Neuronal stem cell (in vitro differentiated cells): ENCODE results near the gene VSTM4.

Source experiments
- DNase-seq: peaks from one replicate; pipeline ENCODE4 v3.0.0-alpha.2; 2013; ENCODE audit warnings: low spot score
- H2AFZ ChIP-seq: one replicate; pipeline ENCODE4 v1.6.1; 2013; ENCODE audit warnings: mild to moderate bottlenecking, low read length, inconsistent platforms
- H2AK5ac ChIP-seq: 2 replicates; pipeline ENCODE4 v1.6.1; 2013; ENCODE audit warnings: low read depth, mild to moderate bottlenecking, inconsistent platforms, low read length, moderate library complexity, mixed read lengths
- H2BK120ac ChIP-seq: 2 replicates; pipeline ENCODE4 v1.6.1; 2013; ENCODE audit warnings: low read depth, mild to moderate bottlenecking, inconsistent platforms, low read length, moderate library complexity, mixed read lengths
- H2BK12ac ChIP-seq: one replicate; pipeline ENCODE4 v1.6.1; 2013; ENCODE audit warnings: low read length, inconsistent platforms
- H2BK15ac ChIP-seq: 2 replicates; pipeline ENCODE4 v1.6.1; 2013; ENCODE audit warnings: mild to moderate bottlenecking, low read length, inconsistent platforms, mixed read lengths
- H2BK5ac ChIP-seq: one replicate; pipeline ENCODE4 v1.6.1; 2013; ENCODE audit warnings: inconsistent platforms, mild to moderate bottlenecking, low read length, moderate library complexity
- H3K14ac ChIP-seq: one replicate; pipeline ENCODE4 v1.6.1; 2013; ENCODE audit warnings: low read length, inconsistent platforms
- H3K18ac ChIP-seq: 2 replicates; pipeline ENCODE4 v1.6.1; 2013; ENCODE audit warnings: low read length, inconsistent platforms
- H3K23ac ChIP-seq: 2 replicates; pipeline ENCODE4 v1.6.1; 2013; ENCODE audit warnings: low read depth, mild to moderate bottlenecking, mixed read lengths, low read length, inconsistent platforms; ENCODE audit not compliant: poor library complexity
- H3K27ac ChIP-seq: replicated peaks from 3 replicates; pipeline ENCODE4 v1.5.1; 2013; ENCODE audit warnings: low read length, inconsistent platforms
- H3K27me3 ChIP-seq, 3 experiments: 2 replicates each; pipeline ENCODE4 v1.6.1; 2013; ENCODE audit warnings: low read length in 3 of 3, mild to moderate bottlenecking in 2 of 3, inconsistent platforms in 1 of 3, low read depth in 1 of 3, mixed read lengths in 1 of 3, moderate library complexity in 1 of 3; ENCODE audit not compliant: control insufficient read depth in 3 of 3, insufficient read depth in 3 of 3
- H3K36me3 ChIP-seq, 2 donors: replicated peaks in 1 of 2; 2 replicates each; pipeline ENCODE4 v1.6.1; 2013; ENCODE audit warnings: low read length in 2 of 2; ENCODE audit not compliant: control insufficient read depth in 2 of 2, insufficient read depth in 2 of 2
- H3K4ac ChIP-seq: 2 replicates; pipeline ENCODE4 v1.6.1; 2013; ENCODE audit warnings: inconsistent platforms, mild to moderate bottlenecking, low read length, moderate library complexity
- H3K4me1 ChIP-seq, 2 donors: 1 replicate in 1 of 2; 2 replicates in 1 of 2; pipeline ENCODE4 v1.6.1; 2013; ENCODE audit warnings: low read length in 2 of 2, low read depth in 1 of 2; ENCODE audit not compliant: control insufficient read depth in 2 of 2, insufficient read depth in 1 of 2
- H3K4me2 ChIP-seq: one replicate; pipeline ENCODE4 v1.6.1; 2013; ENCODE audit warnings: mild to moderate bottlenecking, low read length, inconsistent platforms; ENCODE audit not compliant: insufficient read depth, poor library complexity, severe bottlenecking
- H3K4me3 ChIP-seq, 2 donors: 2 replicates each; pipeline ENCODE4 v1.5.1; 2013; ENCODE audit warnings: low read length in 2 of 2, mild to moderate bottlenecking in 2 of 2, inconsistent platforms in 1 of 2, moderate library complexity in 1 of 2
- H3K79me1 ChIP-seq: one replicate; pipeline ENCODE4 v1.6.1; 2013; ENCODE audit warnings: low read depth, mild to moderate bottlenecking, inconsistent platforms, low read length, moderate library complexity
- H3K9ac ChIP-seq: one replicate; pipeline ENCODE4 v1.6.1; 2013; ENCODE audit warnings: mild to moderate bottlenecking, low read depth, low read length, inconsistent platforms; ENCODE audit not compliant: poor library complexity
- H3K9me3 ChIP-seq, 2 donors: replicated peaks in 1 of 2; 2 replicates each; pipeline versions ENCODE3 to v1.6.1; 2013; ENCODE audit warnings: low read length in 2 of 2, mild to moderate bottlenecking in 2 of 2, inconsistent platforms in 1 of 2, low read depth in 1 of 2, mixed read lengths in 1 of 2, moderate library complexity in 1 of 2; ENCODE audit not compliant: control insufficient read depth in 2 of 2, insufficient read depth in 1 of 2
- H4K8ac ChIP-seq: one replicate; pipeline ENCODE4 v1.6.1; 2013; ENCODE audit warnings: low read depth, mild to moderate bottlenecking, inconsistent platforms, low read length, moderate library complexity
- H4K91ac ChIP-seq: one replicate; pipeline ENCODE4 v1.6.1; 2013; ENCODE audit warnings: low read length, low read depth, mild to moderate bottlenecking, inconsistent platforms; ENCODE audit not compliant: poor library complexity
- WGBS, 2 donors: extraction: QIAGEN DNeasy Blood & Tissue Kit; methylation state at CpG; one replicate each; pipeline ENCODE4 v1.1.7; 2013; ENCODE audit warnings: missing lambda C conversion rate in 2 of 2, mixed read lengths in 1 of 2; ENCODE audit not compliant: insufficient read length in 2 of 2, insufficient replicate concordance in 1 of 2; ENCODE audit errors: extremely low coverage in 2 of 2; 5-methylcytosine and 5-hydroxymethylcytosine counted together

Gene VSTM4

GRCh38 chr10:49023752-49024151 is 91.6 kb downstream of the VSTM4 start:
- no peak overlapping the region for H3K23ac ChIP-seq
- H3K4me1 ChIP-seq: no peaks in the 10 kb centered on the region
- H2BK15ac ChIP-seq: no peak overlapping the region
- H2AFZ ChIP-seq: no peak overlapping the region
- H3K14ac ChIP-seq: no peak overlapping the region
- no peaks in the 10 kb centered on the region for H3K9me3 ChIP-seq
- DNase-seq: no peak
- H3K4ac ChIP-seq: no peak overlapping the region
- no peak overlapping the region for H3K27ac ChIP-seq
- no peak overlapping the region for H2BK12ac ChIP-seq
- WGBS, 2 donors: no CpG with 5 or more reads among the region's 5 CpGs
- no peaks in the 10 kb centered on the region for H3K36me3 ChIP-seq
- no peak overlapping the region for H2BK5ac ChIP-seq
- no peak overlapping the region for H2AK5ac ChIP-seq
- no peak overlapping the region for H4K8ac ChIP-seq
- H3K18ac ChIP-seq: no peak overlapping the region
- H4K91ac ChIP-seq: no peak overlapping the region
- H3K79me1 ChIP-seq: no peaks in the 10 kb centered on the region
- H3K4me3 ChIP-seq: no peak overlapping the region
- no peak overlapping the region for H3K4me2 ChIP-seq
- no peak overlapping the region for H3K9ac ChIP-seq
- no peaks in the 10 kb centered on the region for H3K27me3 ChIP-seq
- H2BK120ac ChIP-seq: no peak overlapping the region

- Histone ChIP-seq H3K9ac (no peak overlapping the region), H2AFZ (no peak overlapping the region), H3K14ac (no peak overlapping the region), H3K4ac (no peak overlapping the region), H3K36me3 (no peaks in the 10 kb centered on the region), H2BK15ac (no peak overlapping the region), H2BK12ac (no peak overlapping the region), H3K23ac (no peak overlapping the region), H2BK120ac (no peak overlapping the region), H2BK5ac (no peak overlapping the region), H2AK5ac (no peak overlapping the region), H3K18ac (no peak overlapping the region), H3K27me3 (no peaks in the 10 kb centered on the region), H3K4me3 (no peak overlapping the region), H3K4me1 (no peaks in the 10 kb centered on the region), H4K91ac (no peak overlapping the region), H3K4me2 (no peak overlapping the region), H3K27ac (no peak overlapping the region), H3K79me1 (no peaks in the 10 kb centered on the region), H4K8ac (no peak overlapping the region), H3K9me3 (no peaks in the 10 kb centered on the region)
- no CpG with 5 or more reads among the region's 2 CpGs for WGBS, 2 donors
- no peak for DNase-seq
These were observed 92.3 kb downstream of the VSTM4 start for GRCh38 chr10:49023071-49023470.

DNA sequence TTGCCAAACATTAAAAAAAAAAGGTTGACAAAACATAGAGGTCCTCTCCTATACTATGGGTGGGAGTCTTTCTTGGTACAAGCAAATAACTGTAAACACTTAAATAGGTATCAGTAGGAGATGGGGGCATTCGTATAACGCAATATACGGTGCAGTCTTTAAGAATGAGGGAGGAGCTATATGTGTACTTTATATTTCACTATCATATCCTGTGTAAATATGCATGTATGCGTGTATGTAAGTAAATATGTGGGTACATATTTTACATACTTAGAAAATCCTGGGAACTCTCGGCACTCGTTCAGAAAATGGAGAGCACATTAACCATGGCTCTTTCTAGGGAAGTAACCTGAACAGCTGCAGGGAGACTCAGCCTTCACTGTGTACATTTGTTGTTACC is 93.6 kb downstream of the VSTM4 start:
- Histone ChIP-seq H4K91ac (no peak overlapping the region), H3K4me1 (no peaks in the 10 kb centered on the region), H3K18ac (no peak overlapping the region), H3K36me3 (no peaks in the 10 kb centered on the region), H3K9me3 (no peaks in the 10 kb centered on the region), H4K8ac (no peak overlapping the region), H3K4me2 (no peak overlapping the region), H3K27me3 (no peaks in the 10 kb centered on the region), H3K4me3 (no peak overlapping the region), H2AK5ac (no peak overlapping the region), H3K14ac (no peak overlapping the region), H3K79me1 (no peaks in the 10 kb centered on the region), H2BK15ac (no peak overlapping the region), H3K23ac (no peak overlapping the region), H3K9ac (no peak overlapping the region), H3K4ac (no peak overlapping the region), H2BK12ac (no peak overlapping the region), H3K27ac (no peak overlapping the region), H2BK5ac (no peak overlapping the region), H2BK120ac (no peak overlapping the region), H2AFZ (no peak overlapping the region)
- DNase-seq: no peak
- WGBS, 2 donors: no CpG with 5 or more reads among the region's 6 CpGs

DNA sequence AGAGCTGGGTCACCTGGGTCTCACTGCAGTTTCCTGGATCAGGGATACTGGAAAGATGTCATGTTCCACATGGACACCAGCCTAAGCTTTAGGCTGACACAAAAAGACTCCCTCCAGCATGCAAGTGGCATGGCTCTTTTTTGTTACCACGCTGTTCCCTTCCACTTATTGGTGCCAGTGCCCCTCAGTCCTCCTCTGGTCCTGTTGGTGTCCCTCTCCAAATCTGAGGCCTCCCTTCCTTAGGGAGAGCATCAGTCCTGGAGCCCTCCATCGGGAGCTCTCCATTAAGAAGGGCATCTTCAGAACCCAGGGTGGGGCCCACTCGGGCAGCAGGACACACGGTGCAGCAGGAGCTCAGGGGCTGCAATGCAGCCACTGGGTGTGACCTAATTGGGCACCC is 99.6 kb downstream of the VSTM4 start:
- H2BK12ac ChIP-seq: no peak overlapping the region
- H3K9ac ChIP-seq: no peak overlapping the region
- no peak overlapping the region for H3K4me2 ChIP-seq
- peaks cover 0 to 5% of the 10 kb centered on the region in 2 donors for H3K4me1 ChIP-seq
- no peak overlapping the region for H2AK5ac ChIP-seq
- no peak for DNase-seq
- no peaks in the 10 kb centered on the region for H3K27me3 ChIP-seq
- H3K23ac ChIP-seq: no peak overlapping the region
- no peak overlapping the region for H2BK120ac ChIP-seq
- no peak overlapping the region for H2AFZ ChIP-seq
- H4K8ac ChIP-seq: no peak overlapping the region
- H2BK5ac ChIP-seq: no peak overlapping the region
- no peak overlapping the region for H3K14ac ChIP-seq
- no peak overlapping the region for H2BK15ac ChIP-seq
- H3K4me3 ChIP-seq: no peak overlapping the region
- H3K27ac ChIP-seq: no peak overlapping the region
- peak overlapping the region; percentile 36 for H3K18ac ChIP-seq
- no peaks in the 10 kb centered on the region for H3K36me3 ChIP-seq
- no peaks in the 10 kb centered on the region for H3K9me3 ChIP-seq
- no peak overlapping the region for H4K91ac ChIP-seq
- H3K4ac ChIP-seq: no peak overlapping the region
- no peaks in the 10 kb centered on the region for H3K79me1 ChIP-seq
- no CpG with 5 or more reads among the region's 4 CpGs for WGBS, 2 donors
